Ovary (tissue), 3 donors: ENCODE measurements around the gene KRTAP10-6.

Source experiments
- CTCF ChIP-seq, 3 donors: fragments of 450-650 bp in 2 of 3; fragments of 200-600 bp in 1 of 3; IDR thresholded peaks; one replicate each; pipeline versions ENCODE4 v1.5.1 to v1.8.0; 2016 to 2022; ENCODE audit warnings: antibody characterized with exemption in 3 of 3, mild to moderate bottlenecking in 1 of 3
- POLR2A ChIP-seq: fragments of 450-650 bp; IDR thresholded peaks from one replicate; pipeline ENCODE4 v1.6.1; 2017; ENCODE audit warnings: antibody characterized with exemption, mild to moderate bottlenecking, moderate library complexity
- donor health status: DM: no; HTN: no; CAD: no.

- no peak for TF ChIP-seq CTCF (IDR thresholded peaks at IDR 0.05)
- no peak for TF ChIP-seq POLR2A
Observed at GRCh38 chr21:44630440-44630839, 38.1 kb upstream of the KRTAP10-6 start.
